H9 (cell line): Measurements from ENCODE around the gene ZNF488. TPM values are rescaled to one million over a fixed set of nuclear protein-coding genes. Genes with fewer than 3 reads are reported as not detected.

Experiments used
- DNase-seq: peaks from one replicate; pipeline ENCODE4 v3.0.0-alpha.2; 2017
- H2AFZ ChIP-seq: one replicate; pipeline ENCODE4 v1.6.1; 2013; ENCODE audit warnings: mild to moderate bottlenecking, low read length, control low read depth, moderate library complexity
- H2AK5ac ChIP-seq: 2 replicates; pipeline ENCODE4 v1.6.1; 2013; ENCODE audit warnings: low read length, control low read depth, mixed read lengths; ENCODE audit not compliant: insufficient read length
- H2BK120ac ChIP-seq: one replicate; pipeline ENCODE4 v1.6.1; 2013; ENCODE audit warnings: low read depth, mild to moderate bottlenecking, low read length, control low read depth, inconsistent platforms; ENCODE audit not compliant: poor library complexity, severe bottlenecking
- H2BK12ac ChIP-seq: 2 replicates; pipeline ENCODE4 v1.6.1; 2013; ENCODE audit warnings: low read length, control low read depth, mixed read lengths, low read depth; ENCODE audit not compliant: insufficient read length
- H2BK15ac ChIP-seq: 2 replicates; pipeline ENCODE4 v1.6.1; 2013; ENCODE audit warnings: low read depth, low read length, control low read depth
- H2BK20ac ChIP-seq: one replicate; pipeline ENCODE4 v1.6.1; 2013; ENCODE audit warnings: low read depth, mild to moderate bottlenecking, low read length, control low read depth, inconsistent platforms; ENCODE audit not compliant: poor library complexity, severe bottlenecking
- H2BK5ac ChIP-seq: 2 replicates; pipeline ENCODE4 v1.6.1; 2013; ENCODE audit warnings: low read length, control low read depth, mixed read lengths; ENCODE audit not compliant: insufficient read length
- H3K14ac ChIP-seq: 2 replicates; pipeline ENCODE4 v1.6.1; 2013; ENCODE audit warnings: low read length, control low read depth; ENCODE audit not compliant: insufficient read depth
- H3K18ac ChIP-seq: 2 replicates; pipeline ENCODE4 v1.6.1; 2013; ENCODE audit warnings: low read depth, mild to moderate bottlenecking, mixed read lengths, low read length, control low read depth; ENCODE audit not compliant: insufficient read length
- H3K23ac ChIP-seq: 2 replicates; pipeline ENCODE4 v1.6.1; 2013; ENCODE audit warnings: low read length, control low read depth, mixed read lengths, low read depth; ENCODE audit not compliant: insufficient read length
- H3K23me2 ChIP-seq: 2 replicates; pipeline ENCODE4 v1.6.1; 2013; ENCODE audit warnings: low read depth, mild to moderate bottlenecking, mixed read lengths, low read length, control low read depth; ENCODE audit not compliant: insufficient read length, poor library complexity, severe bottlenecking
- H3K27ac ChIP-seq: 2 replicates; pipeline ENCODE4 v1.5.1; 2013; ENCODE audit warnings: low read length, control low read depth, mixed read lengths, low read depth; ENCODE audit not compliant: insufficient read length
- H3K27me3 ChIP-seq: 2 replicates; pipeline ENCODE4 v1.6.1; 2013; ENCODE audit warnings: low read length, control low read depth, inconsistent platforms; ENCODE audit not compliant: insufficient read depth
- H3K4ac ChIP-seq: 2 replicates; pipeline ENCODE4 v1.6.1; 2013; ENCODE audit warnings: low read depth, mild to moderate bottlenecking, control low read depth, inconsistent platforms, low read length, moderate library complexity
- H3K4me1 ChIP-seq: 2 replicates; pipeline ENCODE4 v1.6.1; 2013; ENCODE audit warnings: low read length, control low read depth, inconsistent platforms; ENCODE audit not compliant: insufficient read depth
- H3K4me2 ChIP-seq: 2 replicates; pipeline ENCODE4 v1.6.1; 2013; ENCODE audit warnings: low read length, control low read depth, mixed read lengths; ENCODE audit not compliant: insufficient read length, insufficient read depth
- H3K56ac ChIP-seq: 2 replicates; pipeline ENCODE4 v1.6.1; 2013; ENCODE audit warnings: low read depth, mild to moderate bottlenecking, mixed read lengths, low read length, control low read depth; ENCODE audit not compliant: insufficient read length
- H3K79me1 ChIP-seq: 2 replicates; pipeline ENCODE4 v1.6.1; 2013; ENCODE audit warnings: low read depth, mild to moderate bottlenecking, moderate library complexity, low read length, control low read depth, inconsistent platforms; ENCODE audit not compliant: insufficient read depth, poor library complexity, severe bottlenecking
- H3K79me2 ChIP-seq: 2 replicates; pipeline ENCODE4 v1.6.1; 2013; ENCODE audit warnings: low read length, control low read depth, inconsistent platforms; ENCODE audit not compliant: insufficient read depth
- H3K9ac ChIP-seq: 2 replicates; pipeline ENCODE4 v1.6.1; 2013; ENCODE audit warnings: low read length, control low read depth, mixed read lengths; ENCODE audit not compliant: insufficient read length; ENCODE audit errors: extremely low read depth
- H3K9me3 ChIP-seq: one replicate; pipeline ENCODE4 v1.6.1; 2013; ENCODE audit warnings: low read depth, low read length, inconsistent platforms; ENCODE audit not compliant: control insufficient read depth
- H3T11ph ChIP-seq: one replicate; pipeline ENCODE4 v1.6.1; 2013; ENCODE audit warnings: mild to moderate bottlenecking, low read length, control low read depth, inconsistent platforms
- H4K20me1 ChIP-seq: one replicate; pipeline ENCODE4 v1.6.1; 2013; ENCODE audit not compliant: control insufficient read depth, insufficient read length, insufficient read depth
- H4K5ac ChIP-seq: 2 replicates; pipeline ENCODE4 v1.6.1; 2013; ENCODE audit warnings: low read depth, mild to moderate bottlenecking, mixed read lengths, low read length, control low read depth; ENCODE audit not compliant: insufficient read length
- H4K8ac ChIP-seq: replicated peaks from 2 replicates; pipeline ENCODE4 v1.6.1; 2013; ENCODE audit warnings: low read length, control low read depth, mixed read lengths, low read depth; ENCODE audit not compliant: insufficient read length
- H4K91ac ChIP-seq: 2 replicates; pipeline ENCODE4 v1.6.1; 2013; ENCODE audit warnings: low read depth, mild to moderate bottlenecking, moderate library complexity, mixed read lengths, low read length, control low read depth; ENCODE audit not compliant: insufficient read length
- H3K27ac Mint-ChIP-seq, 3 experiments: 2 replicates in 2 of 3; 3 replicates in 1 of 3; pipeline ENCODE4 v1.8.0; 2020 to 2021; ENCODE audit warnings: mixed read lengths in 3 of 3, mild to moderate bottlenecking in 1 of 3, moderate library complexity in 1 of 3
- H3K27me3 Mint-ChIP-seq: 2 replicates; pipeline ENCODE4 v1.8.0; 2021; ENCODE audit warnings: low read depth, mild to moderate bottlenecking, moderate library complexity, mixed read lengths
- H3K36me3 Mint-ChIP-seq, 3 experiments: 2 replicates in 2 of 3; 3 replicates in 1 of 3; pipeline ENCODE4 v1.8.0; 2020 to 2021; ENCODE audit warnings: low read depth in 3 of 3, mixed read lengths in 3 of 3; ENCODE audit not compliant: insufficient read depth in 1 of 3
- H3K4me1 Mint-ChIP-seq, 2 experiments: 2 replicates each; pipeline ENCODE4 v1.8.0; 2020; ENCODE audit warnings: mixed read lengths in 2 of 2
- H3K4me3 Mint-ChIP-seq, 2 experiments: 2 replicates in 1 of 2; 3 replicates in 1 of 2; pipeline ENCODE4 v1.8.0; 2020 to 2021; ENCODE audit warnings: mild to moderate bottlenecking in 2 of 2, mixed read lengths in 2 of 2, moderate library complexity in 1 of 2
- H3K9me3 Mint-ChIP-seq, 2 experiments: 2 replicates in 1 of 2; 3 replicates in 1 of 2; pipeline ENCODE4 v1.8.0; 2020; ENCODE audit warnings: mild to moderate bottlenecking in 2 of 2, mixed read lengths in 2 of 2, moderate library complexity in 1 of 2
- CTCF ChIP-seq: fragments of 200-600 bp; sonication (generic); conservative IDR thresholded peaks from 3 replicates; pipeline ENCODE4 v1.8.0; 2021; ENCODE audit warnings: antibody characterized with exemption, mild to moderate bottlenecking
- WGBS: extraction: QIAGEN DNeasy Blood & Tissue Kit; methylation state at CpG from one replicate; pipeline ENCODE4 v1.1.7; 2013; ENCODE audit warnings: missing lambda C conversion rate, low lambda C conversion rate, mixed read lengths; ENCODE audit not compliant: insufficient read length; ENCODE audit errors: extremely low coverage; 5-methylcytosine and 5-hydroxymethylcytosine counted together
- total RNA-seq: library from RNA; stranded (reverse); gene quantifications from 2 replicates; pipeline ENCODE4 v1.2.1, GENCODE V29; 2021

ZNF488 gene
- total RNA-seq, 1 experiment from 2014 or later, result 2.9 TPM

- peaks cover 7% of the 10 kb centered on the region for H3K23me2 ChIP-seq
- no peaks in the 10 kb centered on the region for H3K79me2 ChIP-seq
- Mint-ChIP-seq H3K4me3 (no peak overlapping the region), H3K36me3 (no peaks in the 10 kb centered on the region), H3K27ac (no peak overlapping the region), H3K27me3 (peaks cover 26% of the 10 kb centered on the region), H3K9me3 (no peaks in the 10 kb centered on the region), H3K4me1 (peaks cover 28 to 35% of the 10 kb centered on the region in 2 experiments)
- no peak overlapping the region for H4K91ac ChIP-seq
- no CpG with 5 or more reads among the region's 7 CpGs for WGBS
- no peaks in the 10 kb centered on the region for H3K9me3 ChIP-seq
- no peak overlapping the region for H4K8ac ChIP-seq
- no peak overlapping the region for H2BK120ac ChIP-seq
- H3K14ac ChIP-seq, result no peak overlapping the region
- no peak overlapping the region for H3K4ac ChIP-seq
- H2BK15ac ChIP-seq, result no peak overlapping the region
- no peak overlapping the region for H2AFZ ChIP-seq
- H2AK5ac ChIP-seq, result no peak overlapping the region
- H2BK5ac ChIP-seq, result no peak overlapping the region
- H3K4me1 ChIP-seq, result peaks cover 2% of the 10 kb centered on the region; the same call in 1 of the 2 replicates
- H2BK12ac ChIP-seq, result no peak overlapping the region
- no peaks in the 10 kb centered on the region for H4K20me1 ChIP-seq
- H3K56ac ChIP-seq, result no peak overlapping the region
- no peaks in the 10 kb centered on the region for H3K79me1 ChIP-seq
- H3K27me3 ChIP-seq, result no peaks in the 10 kb centered on the region
- no peak overlapping the region for H3T11ph ChIP-seq
- H3K18ac ChIP-seq, result no peak overlapping the region
- no peak overlapping the region for H3K9ac ChIP-seq
- H3K27ac ChIP-seq, result no peak overlapping the region
- DNase-seq, result no peak
- H4K5ac ChIP-seq, result no peak overlapping the region
- no peak overlapping the region for H3K23ac ChIP-seq
- no peak overlapping the region for H3K4me2 ChIP-seq
- no peak overlapping the region for H2BK20ac ChIP-seq
- no peak for TF ChIP-seq CTCF
Observed at GRCh38 chr10:47379445-47379785, 4.7 kb downstream of the ZNF488 start.
